Mesodermal cell (in vitro differentiated cells): ENCODE results near the gene CTIF.

ENCODE experiments used
- H3K27ac ChIP-seq: 2 replicates; pipeline ENCODE4 v1.7.0; 2013; ENCODE audit warnings: mild to moderate bottlenecking, low read depth, low read length, moderate library complexity; ENCODE audit not compliant: severe bottlenecking
- H3K36me3 ChIP-seq: 2 replicates; pipeline ENCODE4 v1.7.1; 2013; ENCODE audit warnings: mild to moderate bottlenecking, low read length, moderate library complexity; ENCODE audit not compliant: control insufficient read depth, insufficient read depth
- H3K4me1 ChIP-seq: one replicate; pipeline ENCODE4 v1.7.1; 2013; ENCODE audit warnings: mild to moderate bottlenecking, low read length; ENCODE audit not compliant: insufficient read depth, control insufficient read depth, poor library complexity, severe bottlenecking
- H3K4me3 ChIP-seq: 2 replicates; pipeline ENCODE4 v1.7.0; 2013; ENCODE audit warnings: low read length, control low read depth, mild to moderate bottlenecking; ENCODE audit not compliant: insufficient read depth, poor library complexity, severe bottlenecking; ENCODE audit errors: extremely low read depth
- H3K9me3 ChIP-seq: 2 replicates; pipeline ENCODE4 v1.7.1; 2013; ENCODE audit warnings: mild to moderate bottlenecking, low read length, moderate library complexity; ENCODE audit not compliant: control insufficient read depth
- WGBS, 2 experiments: methylation state at CpG; one replicate each; pipeline ENCODE4 v1.1.5; 2013; ENCODE audit warnings: missing lambda C conversion rate in 2 of 2; ENCODE audit not compliant: insufficient coverage in 2 of 2; 5-methylcytosine and 5-hydroxymethylcytosine counted together

Gene CTIF

GRCh38 chr18:48790869-48791635, 252.2 kb downstream of the CTIF start:
- Histone ChIP-seq H3K27ac (no peak overlapping the region), H3K9me3 (no peaks in the 10 kb centered on the region), H3K4me1 (peaks cover 22% of the 10 kb centered on the region), H3K36me3 (peaks cover 25% of the 10 kb centered on the region), H3K4me3 (no peak overlapping the region)
- WGBS, 2 experiments: 88 to 100% methylated on average over 1 of the region's 1 CpG

GRCh38 chr18:48791636-48792105, 252.8 kb downstream of the CTIF start:
- Histone ChIP-seq H3K4me1 (peaks cover 21% of the 10 kb centered on the region), H3K36me3 (peaks cover 23% of the 10 kb centered on the region), H3K27ac (no peak overlapping the region), H3K9me3 (no peaks in the 10 kb centered on the region), H3K4me3 (no peak overlapping the region)
- WGBS, 2 experiments: 94 to 98% methylated on average over 4 of the region's 4 CpGs

GRCh38 chr18:48792141-48792540, 253.3 kb downstream of the CTIF start:
- 95 to 96% methylated on average over 4 of the region's 4 CpGs for WGBS, 2 experiments

GRCh38 chr18:48792611-48793380, 254.0 kb downstream of the CTIF start:
- Histone ChIP-seq H3K27ac (no peak overlapping the region), H3K4me1 (peaks cover 10% of the 10 kb centered on the region), H3K4me3 (no peak overlapping the region), H3K9me3 (no peaks in the 10 kb centered on the region), H3K36me3 (peaks cover 29% of the 10 kb centered on the region)
- 94 to 100% methylated on average over 1 to 4 of the region's 4 CpGs for WGBS, 2 experiments

More at GRCh38 chr18:48792141-48792540, 253.3 kb downstream of the CTIF start:
- Histone ChIP-seq H3K4me3 (no peak overlapping the region), H3K4me1 (peaks cover 17% of the 10 kb centered on the region), H3K9me3 (no peaks in the 10 kb centered on the region), H3K36me3 (peaks cover 25% of the 10 kb centered on the region), H3K27ac (no peak overlapping the region)

GRCh38 chr18:48794251-48794970, 255.6 kb downstream of the CTIF start:
- H3K4me1 ChIP-seq: no peaks in the 10 kb centered on the region
- H3K27ac ChIP-seq: no peak overlapping the region
- WGBS, 2 experiments: 93% methylated on average over 3 to 8 of the region's 10 CpGs
- H3K36me3 ChIP-seq: peaks cover 30% of the 10 kb centered on the region
- H3K4me3 ChIP-seq: no peak overlapping the region
- H3K9me3 ChIP-seq: no peaks in the 10 kb centered on the region

GRCh38 chr18:48795696-48796095, 256.9 kb downstream of the CTIF start:
- Histone ChIP-seq H3K4me3 (no peak overlapping the region), H3K27ac (no peak overlapping the region), H3K9me3 (no peaks in the 10 kb centered on the region), H3K36me3 (peaks cover 23% of the 10 kb centered on the region), H3K4me1 (no peaks in the 10 kb centered on the region)
- 100% methylated on average over 2 of the region's 4 CpGs; no CpG with 5 or more reads in 1 of the 2 experiments for WGBS, 2 experiments

- H3K27ac ChIP-seq: no peak overlapping the region
- H3K36me3 ChIP-seq: peaks cover 26% of the 10 kb centered on the region
- no peaks in the 10 kb centered on the region for H3K4me1 ChIP-seq
- WGBS, 2 experiments: 95 to 96% methylated on average over 4 of the region's 6 CpGs
- no peak overlapping the region for H3K4me3 ChIP-seq
- no peaks in the 10 kb centered on the region for H3K9me3 ChIP-seq
These were observed 257.8 kb downstream of the CTIF start for GRCh38 chr18:48796491-48797205.

GRCh38 chr18:48797841-48798255, 259.0 kb downstream of the CTIF start:
- H3K36me3 ChIP-seq: peaks cover 26% of the 10 kb centered on the region
- H3K9me3 ChIP-seq: no peaks in the 10 kb centered on the region
- no peak overlapping the region for H3K4me3 ChIP-seq
- WGBS, 2 experiments: 83 to 87% methylated on average over 7 to 9 of the region's 9 CpGs
- H3K27ac ChIP-seq: no peak overlapping the region
- no peaks in the 10 kb centered on the region for H3K4me1 ChIP-seq

GRCh38 chr18:48798334-48799245, 259.8 kb downstream of the CTIF start:
- WGBS, 2 experiments: 94 to 98% methylated on average over 14 to 16 of the region's 17 CpGs
- Histone ChIP-seq H3K27ac (no peak overlapping the region), H3K4me1 (no peaks in the 10 kb centered on the region), H3K9me3 (no peaks in the 10 kb centered on the region), H3K36me3 (peaks cover 26% of the 10 kb centered on the region), H3K4me3 (no peak overlapping the region)
